Measurements from ENCODE around the gene TMEM132C.

TMEM132C gene

GRCh38 chr12:128542844-128543243 is 275.9 kb downstream of the TMEM132C start:
- Histone ChIP-seq H3K27me3 (ENCODE audit: insufficient read depth, poor library complexity, severe bottlenecking) (no peaks in the 10 kb centered on the region), H3K36me3 (ENCODE audit: low read depth) (no peaks in the 10 kb centered on the region), H3K9me3 (ENCODE audit: severe bottlenecking) (peaks cover 2% of the 10 kb centered on the region), H3K27ac (ENCODE audit: poor library complexity, severe bottlenecking) (no peak overlapping the region), H3K4me3 (ENCODE audit: severe bottlenecking) (no peak overlapping the region), H3K4me1 (ENCODE audit: insufficient read depth, poor library complexity, severe bottlenecking) (no peaks in the 10 kb centered on the region)
- no peak for ATAC-seq (ENCODE audit: low read depth)
- no peak for TF ChIP-seq CTCF (IDR thresholded peaks at IDR 0.05; ENCODE audit: poor library complexity, severe bottlenecking)
- DNase-seq (ENCODE audit: low spot score) = no peak

- no peak for TF ChIP-seq CTCF (IDR thresholded peaks at IDR 0.05; ENCODE audit: poor library complexity, severe bottlenecking)
- DNase-seq (ENCODE audit: low spot score) (no peak), ATAC-seq (ENCODE audit: low read depth) (no peak)
- no peak overlapping the region for H3K4me3 ChIP-seq (ENCODE audit: severe bottlenecking)
- no peak overlapping the region for H3K27ac ChIP-seq (ENCODE audit: poor library complexity, severe bottlenecking)
- H3K36me3 ChIP-seq (ENCODE audit: low read depth) = no peaks in the 10 kb centered on the region
- H3K4me1 ChIP-seq (ENCODE audit: insufficient read depth, poor library complexity, severe bottlenecking) = no peaks in the 10 kb centered on the region
- no peaks in the 10 kb centered on the region for H3K27me3 ChIP-seq (ENCODE audit: insufficient read depth, poor library complexity, severe bottlenecking)
- H3K9me3 ChIP-seq (ENCODE audit: severe bottlenecking) = peaks cover 2% of the 10 kb centered on the region
Measured at GRCh38 chr12:128543460-128543859, 276.5 kb downstream of the TMEM132C start.

GRCh38 chr12:128543971-128544370 is 277.0 kb downstream of the TMEM132C start:
- H3K4me1 ChIP-seq (ENCODE audit: insufficient read depth, poor library complexity, severe bottlenecking) = no peaks in the 10 kb centered on the region
- no peak for TF ChIP-seq CTCF (IDR thresholded peaks at IDR 0.05; ENCODE audit: poor library complexity, severe bottlenecking)
- no peaks in the 10 kb centered on the region for H3K36me3 ChIP-seq (ENCODE audit: low read depth)
- no peaks in the 10 kb centered on the region for H3K27me3 ChIP-seq (ENCODE audit: insufficient read depth, poor library complexity, severe bottlenecking)
- H3K27ac ChIP-seq (ENCODE audit: poor library complexity, severe bottlenecking) = no peak overlapping the region
- H3K4me3 ChIP-seq (ENCODE audit: severe bottlenecking) = no peak overlapping the region
- no peak for DNase-seq (ENCODE audit: low spot score)
- ATAC-seq (ENCODE audit: low read depth) = no peak
- peaks cover 2% of the 10 kb centered on the region for H3K9me3 ChIP-seq (ENCODE audit: severe bottlenecking)

- Histone ChIP-seq H3K9me3 (ENCODE audit: severe bottlenecking) (peaks cover 2% of the 10 kb centered on the region), H3K27ac (ENCODE audit: poor library complexity, severe bottlenecking) (no peak overlapping the region), H3K4me3 (ENCODE audit: severe bottlenecking) (no peak overlapping the region), H3K36me3 (ENCODE audit: low read depth) (no peaks in the 10 kb centered on the region), H3K27me3 (ENCODE audit: insufficient read depth, poor library complexity, severe bottlenecking) (peaks cover 6% of the 10 kb centered on the region), H3K4me1 (ENCODE audit: insufficient read depth, poor library complexity, severe bottlenecking) (no peaks in the 10 kb centered on the region)
- no peak for TF ChIP-seq CTCF (IDR thresholded peaks at IDR 0.05; ENCODE audit: poor library complexity, severe bottlenecking)
- no peak for ATAC-seq (ENCODE audit: low read depth)
- DNase-seq (ENCODE audit: low spot score) = no peak
Measured at GRCh38 chr12:128548949-128549348, 282.0 kb downstream of the TMEM132C start.

GRCh38 chr12:128549601-128550218 is 282.7 kb downstream of the TMEM132C start:
- no peak overlapping the region for H3K4me3 ChIP-seq (ENCODE audit: severe bottlenecking)
- no peaks in the 10 kb centered on the region for H3K36me3 ChIP-seq (ENCODE audit: low read depth)
- no peak for DNase-seq (ENCODE audit: low spot score)
- peaks cover 2% of the 10 kb centered on the region for H3K9me3 ChIP-seq (ENCODE audit: severe bottlenecking)
- TF ChIP-seq CTCF (IDR thresholded peaks at IDR 0.05; ENCODE audit: poor library complexity, severe bottlenecking) = no peak
- H3K27me3 ChIP-seq (ENCODE audit: insufficient read depth, poor library complexity, severe bottlenecking) = peaks cover 6% of the 10 kb centered on the region
- H3K27ac ChIP-seq (ENCODE audit: poor library complexity, severe bottlenecking) = no peak overlapping the region
- no peaks in the 10 kb centered on the region for H3K4me1 ChIP-seq (ENCODE audit: insufficient read depth, poor library complexity, severe bottlenecking)
- no peak for ATAC-seq (ENCODE audit: low read depth)

Measured in RWPE2 (cell line).